GM23338 (cell line): ENCODE measurements around the gene AEBP2. TPM values are rescaled to one million over a fixed set of nuclear protein-coding genes. Genes with fewer than 3 reads are reported as not detected.

ENCODE experiments used
- ATAC-seq: fragments of 200-7000 bp; cut with Tn5 transposase; 3 replicates; pipeline ENCODE4 v1.9.1; 2020
- DNase-seq: peaks from one replicate; pipeline ENCODE4 v3.0.0-alpha.2; 2015; ENCODE audit warnings: low spot score
- H2AFZ ChIP-seq: fragments of 200-600 bp; sonication (generic); 2 replicates; pipeline ENCODE4 v1.8.0; 2016; ENCODE audit warnings: antibody characterized with exemption, mild to moderate bottlenecking, moderate library complexity
- H3F3A ChIP-seq: fragments of 200-600 bp; sonication (generic); replicated peaks from 2 replicates; pipeline ENCODE4 v1.8.0; 2017; ENCODE audit warnings: antibody characterized with exemption, mixed run types, low read depth
- H3K27ac ChIP-seq: fragments of 200-600 bp; sonication (generic); 2 replicates; pipeline ENCODE4 v1.6.1; 2016; ENCODE audit warnings: low read depth
- H3K27me3 ChIP-seq: fragments of 200-600 bp; sonication (generic); 2 replicates; pipeline ENCODE4 v1.8.0; 2016; ENCODE audit warnings: mild to moderate bottlenecking, mixed run types, moderate library complexity; ENCODE audit not compliant: insufficient read depth
- H3K36me3 ChIP-seq: fragments of 200-600 bp; sonication (generic); 2 replicates; pipeline ENCODE4 v1.8.0; 2016; ENCODE audit warnings: mild to moderate bottlenecking; ENCODE audit not compliant: insufficient read depth
- H3K4me1 ChIP-seq: fragments of 200-600 bp; sonication (generic); 2 replicates; pipeline ENCODE4 v1.8.0; 2016; ENCODE audit warnings: mild to moderate bottlenecking, moderate library complexity; ENCODE audit not compliant: insufficient read depth
- H3K4me2 ChIP-seq: fragments of 200-600 bp; sonication (generic); 2 replicates; pipeline ENCODE4 v1.7.1; 2017; ENCODE audit warnings: mixed run types
- H3K4me3 ChIP-seq: fragments of 200-600 bp; sonication (generic); 2 replicates; pipeline ENCODE4 v1.6.1; 2016; ENCODE audit warnings: mixed run types
- H3K79me2 ChIP-seq: fragments of 200-600 bp; sonication (generic); replicated peaks from 2 replicates; pipeline ENCODE4 v1.8.0; 2017; ENCODE audit warnings: mild to moderate bottlenecking; ENCODE audit not compliant: insufficient read depth
- H3K9me2 ChIP-seq: fragments of 200-600 bp; sonication (generic); 2 replicates; pipeline ENCODE4 v1.8.0; 2017; ENCODE audit not compliant: insufficient read depth
- H4K20me1 ChIP-seq: fragments of 200-600 bp; sonication (generic); replicated peaks from 2 replicates; pipeline ENCODE4 v1.8.0; 2017; ENCODE audit warnings: mild to moderate bottlenecking; ENCODE audit not compliant: insufficient read depth
- H3K27ac Mint-ChIP-seq: 2 replicates; pipeline ENCODE4 v1.8.0; 2020; ENCODE audit warnings: inconsistent platforms, mild to moderate bottlenecking, moderate library complexity, mixed read lengths
- H3K27me3 Mint-ChIP-seq: 3 replicates; pipeline ENCODE4 v1.8.0; 2022; ENCODE audit warnings: low read depth, mild to moderate bottlenecking, moderate library complexity, mixed read lengths, inconsistent platforms; ENCODE audit not compliant: insufficient read depth, poor library complexity
- H3K36me3 Mint-ChIP-seq: 3 replicates; pipeline ENCODE4 v1.8.0; 2021; ENCODE audit warnings: low read depth, mild to moderate bottlenecking, inconsistent platforms, moderate library complexity, mixed read lengths
- H3K4me1 Mint-ChIP-seq: 3 replicates; pipeline ENCODE4 v1.8.0; 2020; ENCODE audit warnings: mild to moderate bottlenecking, inconsistent platforms, mixed read lengths
- H3K4me3 Mint-ChIP-seq: 3 replicates; pipeline ENCODE4 v1.8.0; 2021; ENCODE audit warnings: moderate library complexity, mild to moderate bottlenecking, inconsistent platforms, mixed read lengths
- H3K9me3 Mint-ChIP-seq: 3 replicates; pipeline ENCODE4 v1.8.0; 2020; ENCODE audit warnings: moderate library complexity, mild to moderate bottlenecking, inconsistent platforms, mixed read lengths
- CREB1 ChIP-seq: fragments of 250-450 bp; sonication (Bioruptor Pico); IDR thresholded peaks from 2 replicates; pipeline ENCODE4 v1.5.0; 2020; ENCODE audit warnings: low read depth, mild to moderate bottlenecking, moderate library complexity
- CTCF ChIP-seq, 2 experiments: fragments of 200-600 bp in 1 of 2; sonication (generic) in 1 of 2; conservative IDR thresholded peaks; 2 replicates each; pipeline versions ENCODE4 v1.5.1 to v1.6.1; 2016 to 2017; ENCODE audit warnings: antibody characterized with exemption in 2 of 2, low read depth in 2 of 2, mild to moderate bottlenecking in 2 of 2, moderate library complexity in 1 of 2
- EZH2 ChIP-seq: fragments of 200-600 bp; sonication (generic); IDR thresholded peaks from one replicate; pipeline ENCODE4 v1.8.0; 2017; ENCODE audit warnings: antibody characterized with exemption, mild to moderate bottlenecking, low read depth; ENCODE audit not compliant: unreplicated experiment
- EZH2phosphoT487 ChIP-seq: fragments of 200-600 bp; sonication (generic); IDR thresholded peaks from one replicate; pipeline ENCODE4 v1.8.1; 2018; ENCODE audit warnings: antibody characterized with exemption; ENCODE audit not compliant: unreplicated experiment
- JUNB ChIP-seq: IDR thresholded peaks from one replicate; pipeline ENCODE4 v1.6.1; 2016; ENCODE audit warnings: antibody characterized with exemption; ENCODE audit not compliant: unreplicated experiment
- NANOG ChIP-seq: IDR thresholded peaks from 2 replicates; pipeline ENCODE4 v1.6.1; 2016; ENCODE audit warnings: antibody characterized with exemption, borderline replicate concordance
- POLR2AphosphoS5 ChIP-seq: IDR thresholded peaks from 2 replicates; pipeline ENCODE4 v1.6.1; 2016; ENCODE audit warnings: antibody characterized with exemption, low read depth
- REST ChIP-seq: IDR thresholded peaks from one replicate; pipeline ENCODE4 v1.6.1; 2018; ENCODE audit warnings: antibody characterized with exemption; ENCODE audit not compliant: unreplicated experiment
- STAT1 ChIP-seq: IDR thresholded peaks from one replicate; pipeline ENCODE4 v1.6.1; 2016; ENCODE audit warnings: antibody characterized with exemption; ENCODE audit not compliant: unreplicated experiment
- ZNF114 ChIP-seq: fragments of 250-450 bp; sonication (Bioruptor Pico); IDR thresholded peaks from 2 replicates; pipeline ENCODE4 v1.5.0; 2020; ENCODE audit warnings: mild to moderate bottlenecking, moderate library complexity
- ZNF331 ChIP-seq: fragments of 250-450 bp; sonication (Bioruptor Pico); IDR thresholded peaks from 2 replicates; pipeline ENCODE4 v1.5.0; 2020; ENCODE audit warnings: low read depth, mild to moderate bottlenecking, moderate library complexity
- polyA plus RNA-seq: library from polyadenylated mRNA; unstranded; fragments of >200 nt; fragmentation: Nextera tagmentation; extraction: Ambion mirVana; gene quantifications from 2 replicates; pipeline ENCODE4 v1.2.1, GENCODE V29; 2016
- total RNA-seq: library from RNA; depleted of rRNA; stranded (reverse); fragments of >200 nt; shearing (Covaris generic); gene quantifications from 2 replicates; pipeline ENCODE4 v1.2.3, GENCODE V29; 2014
- TF ChIP-seq, protein P1 (sequence below): IDR thresholded peaks from 2 replicates; pipeline ENCODE4 v1.6.1; 2016; ENCODE audit warnings: antibody characterized with exemption
- TF ChIP-seq, protein P2 (sequence below): fragments of 250-450 bp; sonication (Bioruptor Pico); IDR thresholded peaks from 2 replicates; pipeline ENCODE4 v1.5.0; 2020; ENCODE audit warnings: mild to moderate bottlenecking, moderate library complexity

The AEBP2 gene
- total and polyA plus RNA-seq, 2 experiments from 2014 or later, result 39.3 to 48.1 TPM

DNA sequence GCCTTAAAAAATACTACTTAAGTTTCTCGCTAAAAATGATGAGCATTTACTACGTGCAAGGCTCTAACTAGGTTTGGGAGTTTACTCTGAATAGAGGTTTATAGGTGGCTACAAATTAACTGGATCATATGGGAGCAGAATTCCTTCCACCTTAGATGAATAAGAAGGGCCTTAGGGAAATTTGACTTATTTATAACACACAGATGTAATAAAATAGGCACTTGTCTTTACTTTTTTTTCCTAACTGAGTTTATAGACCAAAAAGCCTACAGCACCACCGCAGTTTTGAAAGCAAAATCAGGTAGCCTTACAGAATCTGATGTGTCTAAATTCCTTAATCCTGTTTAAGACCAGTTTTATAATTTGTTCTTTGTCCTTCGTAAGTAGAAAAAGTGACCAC, 10.5 kb downstream of the AEBP2 start:
- DNase-seq (no peak), ATAC-seq (no peak)
- no peak overlapping the region for H2AFZ ChIP-seq
- H3K27me3 Mint-ChIP-seq, result peaks cover 4% of the 10 kb centered on the region
- H3K9me2 ChIP-seq, result no peaks in the 10 kb centered on the region
- peaks cover 90% of the 10 kb centered on the region for H4K20me1 ChIP-seq
- no peaks in the 10 kb centered on the region; the same call in 2 of the 3 replicates for H3K9me3 Mint-ChIP-seq
- H3K79me2 ChIP-seq, result peaks cover 100% of the 10 kb centered on the region
- no peak overlapping the region for H3K4me2 ChIP-seq
- H3K4me3 Mint-ChIP-seq, result no peak overlapping the region
- H3K27ac ChIP-seq, result no peak overlapping the region; the same call in 1 of the 2 replicates
- no peaks in the 10 kb centered on the region for H3K36me3 ChIP-seq
- no peaks in the 10 kb centered on the region for H3K27me3 ChIP-seq
- no peak overlapping the region for H3K27ac Mint-ChIP-seq
- TF ChIP-seq, protein P1, sequence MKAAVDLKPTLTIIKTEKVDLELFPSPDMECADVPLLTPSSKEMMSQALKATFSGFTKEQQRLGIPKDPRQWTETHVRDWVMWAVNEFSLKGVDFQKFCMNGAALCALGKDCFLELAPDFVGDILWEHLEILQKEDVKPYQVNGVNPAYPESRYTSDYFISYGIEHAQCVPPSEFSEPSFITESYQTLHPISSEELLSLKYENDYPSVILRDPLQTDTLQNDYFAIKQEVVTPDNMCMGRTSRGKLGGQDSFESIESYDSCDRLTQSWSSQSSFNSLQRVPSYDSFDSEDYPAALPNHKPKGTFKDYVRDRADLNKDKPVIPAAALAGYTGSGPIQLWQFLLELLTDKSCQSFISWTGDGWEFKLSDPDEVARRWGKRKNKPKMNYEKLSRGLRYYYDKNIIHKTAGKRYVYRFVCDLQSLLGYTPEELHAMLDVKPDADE, result no peak
- TF ChIP-seq CTCF (conservative IDR thresholded peaks at IDR 0.05; ENCODE audit: low read depth in 2 of 2), result no peak
- no peak for TF ChIP-seq ZNF114
- TF ChIP-seq NANOG, result no peak
- no peak for TF ChIP-seq CREB1 (CRISPR knock-in tag)
- TF ChIP-seq POLR2AphosphoS5, result no peak
- TF ChIP-seq EZH2phosphoT487, result no peak
- TF ChIP-seq ZNF331, result no peak
- no peak for TF ChIP-seq STAT1
- TF ChIP-seq JUNB, result no peak
- TF ChIP-seq, protein P2, sequence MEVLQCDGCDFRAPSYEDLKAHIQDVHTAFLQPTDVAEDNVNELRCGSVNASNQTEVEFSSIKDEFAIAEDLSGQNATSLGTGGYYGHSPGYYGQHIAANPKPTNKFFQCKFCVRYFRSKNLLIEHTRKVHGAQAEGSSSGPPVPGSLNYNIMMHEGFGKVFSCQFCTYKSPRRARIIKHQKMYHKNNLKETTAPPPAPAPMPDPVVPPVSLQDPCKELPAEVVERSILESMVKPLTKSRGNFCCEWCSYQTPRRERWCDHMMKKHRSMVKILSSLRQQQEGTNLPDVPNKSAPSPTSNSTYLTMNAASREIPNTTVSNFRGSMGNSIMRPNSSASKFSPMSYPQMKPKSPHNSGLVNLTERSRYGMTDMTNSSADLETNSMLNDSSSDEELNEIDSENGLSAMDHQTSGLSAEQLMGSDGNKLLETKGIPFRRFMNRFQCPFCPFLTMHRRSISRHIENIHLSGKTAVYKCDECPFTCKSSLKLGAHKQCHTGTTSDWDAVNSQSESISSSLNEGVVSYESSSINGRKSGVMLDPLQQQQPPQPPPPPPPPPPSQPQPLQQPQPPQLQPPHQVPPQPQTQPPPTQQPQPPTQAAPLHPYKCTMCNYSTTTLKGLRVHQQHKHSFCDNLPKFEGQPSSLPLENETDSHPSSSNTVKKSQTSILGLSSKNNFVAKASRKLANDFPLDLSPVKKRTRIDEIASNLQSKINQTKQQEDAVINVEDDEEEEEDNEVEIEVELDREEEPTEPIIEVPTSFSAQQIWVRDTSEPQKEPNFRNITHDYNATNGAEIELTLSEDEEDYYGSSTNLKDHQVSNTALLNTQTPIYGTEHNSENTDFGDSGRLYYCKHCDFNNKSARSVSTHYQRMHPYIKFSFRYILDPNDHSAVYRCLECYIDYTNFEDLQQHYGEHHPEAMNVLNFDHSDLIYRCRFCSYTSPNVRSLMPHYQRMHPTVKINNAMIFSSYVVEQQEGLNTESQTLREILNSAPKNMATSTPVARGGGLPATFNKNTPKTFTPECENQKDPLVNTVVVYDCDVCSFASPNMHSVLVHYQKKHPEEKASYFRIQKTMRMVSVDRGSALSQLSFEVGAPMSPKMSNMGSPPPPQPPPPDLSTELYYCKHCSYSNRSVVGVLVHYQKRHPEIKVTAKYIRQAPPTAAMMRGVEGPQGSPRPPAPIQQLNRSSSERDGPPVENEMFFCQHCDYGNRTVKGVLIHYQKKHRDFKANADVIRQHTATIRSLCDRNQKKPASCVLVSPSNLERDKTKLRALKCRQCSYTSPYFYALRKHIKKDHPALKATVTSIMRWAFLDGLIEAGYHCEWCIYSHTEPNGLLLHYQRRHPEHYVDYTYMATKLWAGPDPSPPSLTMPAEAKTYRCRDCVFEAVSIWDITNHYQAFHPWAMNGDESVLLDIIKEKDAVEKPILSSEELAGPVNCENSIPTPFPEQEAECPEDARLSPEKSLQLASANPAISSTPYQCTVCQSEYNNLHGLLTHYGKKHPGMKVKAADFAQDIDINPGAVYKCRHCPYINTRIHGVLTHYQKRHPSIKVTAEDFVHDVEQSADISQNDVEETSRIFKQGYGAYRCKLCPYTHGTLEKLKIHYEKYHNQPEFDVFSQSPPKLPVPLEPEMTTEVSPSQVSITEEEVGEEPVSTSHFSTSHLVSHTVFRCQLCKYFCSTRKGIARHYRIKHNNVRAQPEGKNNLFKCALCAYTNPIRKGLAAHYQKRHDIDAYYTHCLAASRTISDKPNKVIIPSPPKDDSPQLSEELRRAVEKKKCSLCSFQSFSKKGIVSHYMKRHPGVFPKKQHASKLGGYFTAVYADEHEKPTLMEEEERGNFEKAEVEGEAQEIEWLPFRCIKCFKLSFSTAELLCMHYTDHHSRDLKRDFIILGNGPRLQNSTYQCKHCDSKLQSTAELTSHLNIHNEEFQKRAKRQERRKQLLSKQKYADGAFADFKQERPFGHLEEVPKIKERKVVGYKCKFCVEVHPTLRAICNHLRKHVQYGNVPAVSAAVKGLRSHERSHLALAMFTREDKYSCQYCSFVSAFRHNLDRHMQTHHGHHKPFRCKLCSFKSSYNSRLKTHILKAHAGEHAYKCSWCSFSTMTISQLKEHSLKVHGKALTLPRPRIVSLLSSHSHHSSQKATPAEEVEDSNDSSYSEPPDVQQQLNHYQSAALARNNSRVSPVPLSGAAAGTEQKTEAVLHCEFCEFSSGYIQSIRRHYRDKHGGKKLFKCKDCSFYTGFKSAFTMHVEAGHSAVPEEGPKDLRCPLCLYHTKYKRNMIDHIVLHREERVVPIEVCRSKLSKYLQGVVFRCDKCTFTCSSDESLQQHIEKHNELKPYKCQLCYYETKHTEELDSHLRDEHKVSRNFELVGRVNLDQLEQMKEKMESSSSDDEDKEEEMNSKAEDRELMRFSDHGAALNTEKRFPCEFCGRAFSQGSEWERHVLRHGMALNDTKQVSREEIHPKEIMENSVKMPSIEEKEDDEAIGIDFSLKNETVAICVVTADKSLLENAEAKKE (CRISPR knock-in tag), result no peak
- no peak for TF ChIP-seq REST
- TF ChIP-seq EZH2, result no peak
- H3F3A ChIP-seq, result no peaks in the 10 kb centered on the region
- peaks cover 33% of the 10 kb centered on the region for H3K36me3 Mint-ChIP-seq
- H3K4me1 ChIP-seq, result peaks cover 39% of the 10 kb centered on the region
- H3K4me3 ChIP-seq, result no peak overlapping the region
- H3K4me1 Mint-ChIP-seq, result peaks cover 62% of the 10 kb centered on the region
